PC-9 (cell line): Measurements from ENCODE around the gene GIGYF1. TPM values are rescaled to one million over a fixed set of nuclear protein-coding genes. Genes with fewer than 3 reads are reported as not detected.
A peak's percentile ranks its signal among the peaks of the same experiment; 100 is the strongest.
"Not testable (repeated sequence)": the region's sequence is repeated elsewhere in the genome, so short reads cannot be mapped to it uniquely, and the experiment has no call there.

Source experiments
- BruUV-seq: library from RNA; stranded (reverse); fragments of 400-500 nt; replicated peaks from 2 replicates; lab custom pipeline; 2021; lab: Mats Ljungman, UMichigan
- CTCF ChIA-PET: fragments of 300-600 bp; sonication (Branson Sonifier 250); formaldehyde crosslinking; loops from one replicate; lab custom pipeline; 2022; ENCODE audit warnings: antibody characterized with exemption; lab: Charles Lee
- POLR2A ChIA-PET: fragments of 300-600 bp; sonication (Branson Sonifier 250); formaldehyde crosslinking; loops from one replicate; lab custom pipeline; 2022; ENCODE audit warnings: antibody characterized with exemption; ENCODE audit not compliant: unreplicated experiment; lab: Charles Lee
- DNase-seq, 2 experiments: peaks; one replicate each; pipeline versions ENCODE4 v3.0.0 to v3.0.0-alpha.2; 2015 to 2022; ENCODE audit warnings: mixed read lengths in 1 of 2
- H2AFZ ChIP-seq: fragments of 200-600 bp; sonication (generic); 2 replicates; pipeline ENCODE4 v1.8.1; 2017; ENCODE audit warnings: antibody characterized with exemption
- H3F3A ChIP-seq: fragments of 200-600 bp; sonication (generic); 2 replicates; pipeline ENCODE4 v1.8.1; 2017; ENCODE audit warnings: antibody characterized with exemption, mild to moderate bottlenecking, low read depth; ENCODE audit not compliant: insufficient read depth
- H3K27ac ChIP-seq: fragments of 200-600 bp; sonication (generic); 2 replicates; pipeline ENCODE4 v1.6.1; 2016; ENCODE audit warnings: mixed run types
- H3K27me3 ChIP-seq: fragments of 200-600 bp; sonication (generic); 2 replicates; pipeline ENCODE4 v1.6.1; 2016; ENCODE audit warnings: low read depth, mixed run types; ENCODE audit not compliant: insufficient read depth
- H3K36me3 ChIP-seq: fragments of 200-600 bp; sonication (generic); 2 replicates; pipeline ENCODE4 v1.6.1; 2016; ENCODE audit warnings: low read depth, mixed run types
- H3K4me1 ChIP-seq: fragments of 200-600 bp; sonication (generic); replicated peaks from 2 replicates; pipeline ENCODE4 v1.6.1; 2016; ENCODE audit warnings: mixed run types; ENCODE audit not compliant: insufficient read depth
- H3K4me2 ChIP-seq: fragments of 200-600 bp; sonication (generic); 2 replicates; pipeline ENCODE4 v1.6.1; 2017; ENCODE audit warnings: mixed run types
- H3K4me3 ChIP-seq: fragments of 200-600 bp; sonication (generic); 2 replicates; pipeline ENCODE4 v1.6.1; 2016; ENCODE audit warnings: mixed run types
- H3K79me2 ChIP-seq: fragments of 200-600 bp; sonication (generic); 2 replicates; pipeline ENCODE4 v1.6.1; 2017; ENCODE audit warnings: low read depth, mixed run types
- H3K9me2 ChIP-seq: fragments of 200-600 bp; sonication (generic); 2 replicates; pipeline ENCODE4 v1.8.1; 2017; ENCODE audit warnings: mild to moderate bottlenecking; ENCODE audit not compliant: insufficient read depth
- H3K9me3 ChIP-seq: fragments of 200-600 bp; sonication (generic); 2 replicates; pipeline ENCODE4 v1.8.1; 2016; ENCODE audit warnings: low read depth; ENCODE audit not compliant: insufficient read depth
- H4K20me1 ChIP-seq: fragments of 200-600 bp; sonication (generic); 2 replicates; pipeline ENCODE4 v1.8.1; 2017; ENCODE audit not compliant: insufficient read depth
- CTCF ChIP-seq: fragments of 200-600 bp; sonication (generic); conservative IDR thresholded peaks from 2 replicates; pipeline ENCODE4 v1.6.1; 2017; ENCODE audit warnings: mixed run types, antibody characterized with exemption, mild to moderate bottlenecking, moderate library complexity
- EZH2 ChIP-seq: fragments of 200-600 bp; sonication (generic); IDR thresholded peaks from 2 replicates; pipeline ENCODE4 v1.8.0; 2017; ENCODE audit warnings: antibody characterized with exemption, low read depth
- intact Hi-C: fragments of 100-400 bp; cut with micrococcal nuclease; formaldehyde crosslinking; loops from one replicate; pipeline ENCODE4 v1.10.0; 2022; ENCODE audit not compliant: unreplicated experiment
- total RNA-seq: library from RNA; stranded (reverse); gene quantifications from 2 replicates; pipeline ENCODE4 v1.2.3, GENCODE V29; 2021

Gene GIGYF1
- total RNA-seq, 1 experiment from 2014 or later, result 55.1 TPM

- Histone ChIP-seq H3K9me3 (no peaks in the 10 kb centered on the region), H3K9me2 (no peaks in the 10 kb centered on the region), H3K4me3 (no peak within 1 kb of the TSS), H3K27ac (no peak within 1 kb of the TSS), H3K4me1 (peaks cover 14% of the 10 kb centered on the region; the same call in 1 of the 2 replicates), H3K27me3 (no peaks in the 10 kb centered on the region), H3K79me2 (no peaks in the 10 kb centered on the region), H3F3A (peaks cover 8% of the 10 kb centered on the region; the same call in 1 of the 2 replicates), H4K20me1 (no peaks in the 10 kb centered on the region), H2AFZ (no peak within 1 kb of the TSS), H3K36me3 (no peaks in the 10 kb centered on the region), H3K4me2 (no peak within 1 kb of the TSS)
- TF ChIP-seq EZH2 (no peak), CTCF (no peak)
- ChIA-PET CTCF (interaction anchor here (0.7 to 1.3 kb wide), 3 partner anchors 107 to 383 kb away, joined by 5 to 7 read pairs (median 7); partner anchors contain the start of gene EPHB4), POLR2A (no interaction called here)
- BruUV-seq, result no TSS peak
- no peak for DNase-seq
- intact Hi-C loops, result loop anchor here (1.0 kb wide), 1 partner anchor 132 kb away; the partner anchor contains the start of gene SLC12A9
Observed at GRCh38 chr7:100720279-100720670, 26.2 kb upstream of the GIGYF1 start, which contains the start of gene EPO. EPO (plus strand) TSS chr7:100720468; CDS start chr7:100720981, 513 bp downstream.

GRCh38 chr7:100719523-100720278 lies 25.7 kb upstream of the GIGYF1 start:
- H3K4me1 ChIP-seq, result peaks cover 11% of the 10 kb centered on the region; the same call in 1 of the 2 replicates
- ChIA-PET CTCF (interaction anchor here (0.7 to 1.3 kb wide), 5 partner anchors 21 to 448 kb away, joined by 3 to 7 read pairs (median 5); partner anchors contain the start of gene EPHB4), POLR2A (no interaction called here)
- peak in 1 of 2 experiments; percentile 50 for DNase-seq
- no peaks in the 10 kb centered on the region for H3K9me2 ChIP-seq
- no peaks in the 10 kb centered on the region for H3K79me2 ChIP-seq
- H3K36me3 ChIP-seq, result no peaks in the 10 kb centered on the region
- BruUV-seq, result no TSS peak
- no peak overlapping the region for H3K4me3 ChIP-seq
- H2AFZ ChIP-seq, result no peak overlapping the region
- no peaks in the 10 kb centered on the region for H3K27me3 ChIP-seq
- intact Hi-C loops, result loop anchor here (1.0 kb wide), 1 partner anchor 133 kb away; the partner anchor contains the start of gene SLC12A9
- H3K27ac ChIP-seq, result no peak overlapping the region
- TF ChIP-seq CTCF (peak; percentile 50; the same call in 1 of the 2 replicates), EZH2 (no peak)
- peaks cover 5% of the 10 kb centered on the region; the same call in 1 of the 2 replicates for H3F3A ChIP-seq
- no peak overlapping the region for H3K4me2 ChIP-seq
- H3K9me3 ChIP-seq, result no peaks in the 10 kb centered on the region
- no peaks in the 10 kb centered on the region for H4K20me1 ChIP-seq

GRCh38 chr7:100717073-100717472 lies 23.0 kb upstream of the GIGYF1 start:
- H3K27ac ChIP-seq, H3K79me2 ChIP-seq, BruUV-seq, intact Hi-C loops, H3K36me3 ChIP-seq, H3F3A ChIP-seq, H3K4me2 ChIP-seq, H3K27me3 ChIP-seq, POLR2A ChIA-PET, H3K9me2 ChIP-seq, H3K9me3 ChIP-seq, H4K20me1 ChIP-seq, H3K4me3 ChIP-seq, H2AFZ ChIP-seq, DNase-seq: not testable (repeated sequence)
- peaks cover 11% of the 10 kb centered on the region; the same call in 1 of the 2 replicates for H3K4me1 ChIP-seq
- CTCF ChIA-PET, result interaction anchor here (0.6 to 0.7 kb wide), 5 partner anchors 8 to 134 kb away, joined by 3 to 16 read pairs (median 6); no protein-coding TSS in a partner anchor
